SKM-1 treated with dmso at 0.1 percent for 144 hours (cell line): ENCODE measurements around the gene PNPLA8.
A peak's percentile ranks its signal among the peaks of the same experiment; 100 is the strongest.
"Not testable (repeated sequence)": the region's sequence is repeated elsewhere in the genome, so short reads cannot be mapped to it uniquely, and the experiment has no call there.

Experiments used
- DNase-seq: peaks from one replicate; lab custom pipeline; 2025; ENCODE audit not compliant: unreplicated experiment; lab: John Stamatoyannopoulos, UW

Gene PNPLA8

GRCh38 chr7:108479751-108480150 is 46.2 kb downstream of the PNPLA8 start:
- no peak for DNase-seq

- DNase-seq = no peak
Measured at GRCh38 chr7:108479118-108479517, 46.8 kb downstream of the PNPLA8 start.

GRCh38 chr7:108468246-108468645 is 57.7 kb downstream of the PNPLA8 start:
- DNase-seq = no peak

DNA sequence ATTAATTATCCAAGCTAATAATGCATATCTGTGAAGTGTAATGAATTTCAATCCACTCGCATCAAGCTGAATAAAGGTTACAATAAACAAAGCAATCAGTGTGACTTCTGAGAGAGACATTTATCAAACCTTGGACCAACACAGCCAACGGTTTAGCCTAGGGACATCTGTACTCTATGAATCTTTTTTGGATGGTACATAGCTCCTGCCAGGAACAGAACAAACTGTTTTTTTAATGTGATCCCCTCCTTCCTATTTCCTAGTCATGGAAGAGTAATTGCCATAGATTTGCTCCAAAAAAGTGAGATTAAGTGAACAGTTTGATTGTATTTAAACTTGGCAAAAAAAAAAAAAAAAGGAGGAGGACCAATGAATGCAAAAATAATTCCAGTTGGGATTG is 58.5 kb downstream of the PNPLA8 start:
- no peak for DNase-seq

DNA sequence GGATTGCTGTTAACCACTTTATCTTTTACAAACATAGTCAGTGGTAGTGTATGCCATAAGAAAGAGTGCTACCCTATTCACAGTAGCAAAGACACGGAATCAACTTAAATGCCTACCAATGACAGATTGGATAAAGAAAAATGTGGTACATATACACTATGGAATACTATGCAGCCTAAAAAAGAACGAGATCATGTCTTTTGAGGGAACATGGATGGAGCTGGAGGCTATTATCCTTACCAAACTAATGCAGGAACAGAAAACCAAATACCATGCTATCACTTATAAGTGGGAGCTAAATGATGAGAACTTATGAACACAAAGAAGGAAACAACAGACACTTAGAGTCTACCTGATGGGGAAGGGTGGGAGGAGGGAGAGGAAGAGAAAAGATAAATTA is 59.6 kb downstream of the PNPLA8 start:
- not testable (repeated sequence) for DNase-seq

DNA sequence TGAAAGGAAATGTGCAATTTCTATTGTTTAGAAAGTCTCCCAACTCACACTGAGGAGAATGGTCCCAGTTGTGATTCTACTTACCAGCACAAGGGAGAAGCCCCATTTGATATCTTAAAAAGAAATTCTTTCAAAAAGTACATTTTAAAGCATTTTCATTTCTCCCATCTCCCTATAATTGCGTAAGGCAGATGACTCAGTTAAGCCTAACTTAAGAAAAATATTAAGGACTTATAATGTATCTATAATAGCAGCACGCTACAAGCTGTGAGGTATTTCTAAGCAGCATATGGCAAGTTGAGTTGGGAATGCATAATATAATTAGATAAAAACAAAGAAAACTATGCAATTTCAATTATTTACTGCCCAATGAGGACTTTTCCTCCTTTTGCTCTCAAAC is 61.2 kb downstream of the PNPLA8 start:
- DNase-seq = no peak

GRCh38 chr7:108463613-108464012 is 62.3 kb downstream of the PNPLA8 start:
- no peak for DNase-seq

DNA sequence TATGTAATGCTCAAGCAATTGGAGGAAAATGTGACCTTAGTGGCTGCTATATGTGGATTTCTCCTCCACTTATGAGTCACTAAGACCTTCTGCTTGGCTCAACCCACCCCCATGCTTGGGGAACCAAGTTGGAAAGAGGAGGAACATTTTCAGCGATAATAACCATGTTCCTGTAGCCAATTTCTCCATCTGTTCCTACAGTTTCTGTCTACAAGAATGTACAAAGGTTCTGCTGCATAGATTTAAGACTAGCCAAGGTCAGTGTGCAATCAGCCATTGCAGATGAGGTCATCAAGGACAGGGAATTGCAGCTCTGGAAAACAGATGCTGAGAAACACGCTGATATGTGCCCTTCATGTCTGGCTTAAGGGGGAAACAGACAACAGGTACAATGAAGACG is 64.1 kb downstream of the PNPLA8 start:
- no peak for DNase-seq

DNA sequence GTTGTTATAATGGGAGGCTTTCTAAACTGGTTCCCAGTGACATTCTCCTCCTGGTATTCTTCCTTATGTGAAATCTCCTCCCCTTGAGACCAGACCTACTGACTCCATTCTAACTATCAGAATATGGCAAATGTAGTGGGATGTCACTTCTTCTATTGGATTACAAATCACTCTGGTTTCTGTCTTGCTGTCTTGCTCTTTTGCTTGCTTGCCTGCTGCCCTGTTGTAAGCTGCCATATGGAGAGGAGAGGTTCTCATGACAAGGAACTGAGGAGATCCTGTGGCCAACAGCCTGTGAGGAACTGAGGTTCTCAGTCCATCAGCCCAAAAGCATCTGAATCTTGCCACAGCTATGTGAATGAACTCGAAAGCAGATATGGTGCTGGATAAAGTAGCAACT is 65.0 kb downstream of the PNPLA8 start:
- DNase-seq = no peak

GRCh38 chr7:108459922-108460551 is 65.9 kb downstream of the PNPLA8 start:
- peak; percentile 14 for DNase-seq

DNA sequence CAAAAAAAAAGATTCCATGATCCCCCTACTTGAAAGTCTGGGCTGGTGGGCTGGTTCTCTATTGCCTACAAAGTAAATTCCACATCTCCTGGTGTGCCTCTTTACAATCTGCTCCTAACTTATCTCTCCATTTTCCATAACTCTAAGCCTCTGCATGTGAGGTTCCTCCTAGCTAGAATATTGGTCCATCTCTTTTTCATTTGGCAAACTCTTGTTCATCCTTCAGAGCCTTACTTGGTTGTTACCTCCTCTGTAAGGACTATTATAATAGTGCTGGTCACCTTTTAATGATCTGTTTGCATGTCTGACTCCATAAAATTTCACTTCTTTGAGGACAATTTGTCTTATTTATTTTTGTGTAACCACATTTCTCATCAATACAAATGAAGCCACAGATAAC is 68.1 kb downstream of the PNPLA8 start:
- DNase-seq = no peak

DNA sequence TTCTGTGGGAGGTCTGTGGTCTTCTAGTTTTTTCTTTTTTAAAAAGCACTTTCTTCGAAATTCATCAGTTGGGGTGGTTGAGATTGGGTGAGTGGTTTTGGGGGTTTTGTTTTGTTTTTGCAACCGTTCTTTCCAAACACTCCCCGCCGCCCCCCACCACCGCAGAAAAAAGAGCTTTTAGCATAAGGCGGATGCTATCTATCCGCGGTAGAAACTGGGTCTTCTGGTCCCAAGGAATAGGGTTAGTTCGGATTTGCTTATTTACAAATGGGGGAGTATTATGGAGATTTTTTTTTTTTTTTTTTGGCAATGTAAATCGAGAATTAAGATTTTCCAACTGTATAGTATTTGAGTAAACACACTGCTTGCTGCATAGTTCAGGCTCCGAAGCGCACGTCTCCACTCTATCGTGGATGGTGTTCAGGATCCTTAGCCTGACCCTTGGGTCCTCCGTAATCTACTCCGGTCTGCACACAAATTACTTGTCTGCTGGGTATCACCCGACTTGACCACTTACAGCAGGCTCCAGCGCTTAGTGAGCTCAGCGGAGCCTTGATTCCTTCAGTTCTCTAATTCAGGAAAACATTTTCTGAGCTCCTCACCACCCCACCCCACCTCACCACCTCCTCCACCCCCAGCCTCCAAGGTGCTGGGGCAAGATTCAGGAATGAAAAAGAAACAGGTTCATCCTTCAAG is 68.9 kb downstream of the PNPLA8 start:
- no peak for DNase-seq

GRCh38 chr7:108455998-108456677 is 69.8 kb downstream of the PNPLA8 start, which contains the start of gene NRCAM:
TSS of gene NRCAM (minus strand) at chr7:108456436. CDS start at chr7:108240064, 216,372 bp downstream.
- DNase-seq = no peak

- DNase-seq = no peak
Measured at GRCh38 chr7:108455551-108455997, 70.4 kb downstream of the PNPLA8 start.

GRCh38 chr7:108454674-108455550 is 71.0 kb downstream of the PNPLA8 start:
- DNase-seq = no peak

DNA sequence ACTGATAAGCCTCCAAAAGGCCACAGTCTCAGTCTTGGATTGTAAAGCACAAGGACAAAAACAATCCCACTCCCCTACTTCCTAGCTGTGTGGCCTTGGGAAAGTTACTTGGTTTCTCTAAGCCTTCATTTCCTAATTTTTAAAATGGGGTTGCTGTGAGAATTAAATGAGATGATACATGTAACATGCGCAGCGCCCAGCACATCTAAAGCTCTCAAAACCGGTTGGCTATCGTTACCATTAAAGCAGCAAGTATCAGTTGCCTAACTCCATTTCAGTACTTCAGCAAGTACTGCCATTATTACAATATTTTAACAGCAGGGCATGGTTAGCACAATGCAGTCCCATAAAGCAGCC is 71.6 kb downstream of the PNPLA8 start:
- no peak for DNase-seq

DNA sequence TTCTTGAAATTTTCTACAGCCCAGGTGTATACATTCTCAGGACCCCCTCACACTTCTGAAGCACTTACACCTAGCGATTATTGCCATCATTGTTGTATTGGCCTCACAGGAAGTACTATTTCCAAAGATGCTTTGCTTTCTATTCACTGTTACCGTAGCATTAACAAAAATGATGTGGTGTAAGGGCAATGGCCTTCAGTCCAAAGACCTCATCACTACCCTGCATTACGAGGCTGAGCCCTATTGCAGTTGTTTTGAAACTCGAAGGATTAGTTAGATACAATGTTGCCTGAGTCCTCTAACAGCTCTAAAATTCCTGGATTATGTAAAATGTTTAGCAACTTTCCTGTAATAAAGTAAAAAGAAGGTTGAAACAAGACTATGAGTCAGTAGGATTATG is 72.6 kb downstream of the PNPLA8 start:
- no peak for DNase-seq

- peak; percentile 28 for DNase-seq
Measured at GRCh38 chr7:108452707-108453106, 73.2 kb downstream of the PNPLA8 start.

DNA sequence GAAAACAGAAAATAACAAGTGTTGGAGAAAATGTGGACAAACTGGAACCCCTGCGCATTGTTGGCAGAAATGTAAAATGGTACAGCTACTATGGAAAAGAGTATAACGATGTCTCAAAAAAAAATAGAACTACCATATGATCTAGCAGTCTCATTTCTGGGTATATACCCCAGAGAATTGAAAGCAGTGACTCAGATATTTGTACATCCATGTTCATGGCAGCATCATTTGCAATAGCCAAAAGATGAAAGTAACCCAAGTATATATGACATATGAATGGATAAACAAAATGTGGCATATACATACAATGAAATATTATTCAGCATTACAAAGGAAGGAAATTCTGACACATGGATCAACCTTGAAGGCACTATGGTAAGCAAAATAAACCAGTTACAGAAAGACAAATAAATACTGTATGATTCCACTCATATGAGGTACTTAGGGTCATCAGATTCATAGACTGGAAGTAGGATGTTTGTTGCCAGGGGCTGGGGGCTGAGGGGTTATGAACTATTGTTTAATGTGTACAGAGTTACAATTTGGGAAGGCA is 74.6 kb downstream of the PNPLA8 start:
- DNase-seq = no peak

DNA sequence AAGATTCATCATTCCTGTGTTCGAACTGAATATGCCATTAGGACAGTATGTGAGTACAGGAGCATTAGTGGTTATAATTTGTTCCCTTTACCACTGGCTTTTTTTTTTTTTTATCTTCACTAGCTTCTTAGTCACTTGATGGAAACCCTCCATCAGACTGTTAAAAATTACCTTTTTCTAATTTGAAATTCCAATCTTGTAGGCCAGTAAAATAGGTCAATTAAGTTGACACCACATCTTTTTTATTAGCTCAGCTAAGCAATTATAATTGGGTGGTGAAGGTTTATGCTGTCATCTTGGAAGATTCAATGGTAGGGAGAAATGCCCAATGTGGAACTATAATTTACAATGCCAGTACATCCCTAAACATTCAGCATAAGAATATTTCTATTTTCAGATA is 75.8 kb downstream of the PNPLA8 start:
- DNase-seq = no peak

DNA sequence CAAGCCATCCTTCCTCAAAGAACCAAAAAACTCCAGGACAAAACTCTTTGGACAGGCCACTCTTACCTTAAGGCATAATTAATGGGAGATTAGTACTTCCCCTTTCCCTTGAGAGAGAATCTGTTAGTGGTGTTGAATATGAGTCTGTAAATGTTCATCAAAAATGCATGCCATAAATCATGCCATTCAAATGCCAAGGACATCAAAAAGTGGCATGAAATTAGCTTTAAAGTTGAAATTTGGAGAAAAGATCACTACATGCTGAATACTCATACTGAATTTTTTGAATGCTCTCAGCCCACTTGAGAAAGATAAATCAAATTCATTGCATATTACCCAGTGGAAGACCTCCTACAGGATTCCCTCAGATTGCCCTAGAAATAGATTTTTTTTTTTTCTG is 76.4 kb downstream of the PNPLA8 start:
- no peak for DNase-seq
